Erythroblast (primary cell): Measurements from ENCODE around the gene ACAA2.

Source experiments
- GATA1 ChIP-seq: IDR thresholded peaks from 2 replicates; pipeline ENCODE4 v1.6.1; 2011; ENCODE audit warnings: low read depth, mild to moderate bottlenecking, control low read depth, low read length, moderate library complexity
- POLR2A ChIP-seq: IDR thresholded peaks from 2 replicates; pipeline ENCODE4 v1.6.1; 2011; ENCODE audit warnings: mild to moderate bottlenecking, low read length

DNA sequence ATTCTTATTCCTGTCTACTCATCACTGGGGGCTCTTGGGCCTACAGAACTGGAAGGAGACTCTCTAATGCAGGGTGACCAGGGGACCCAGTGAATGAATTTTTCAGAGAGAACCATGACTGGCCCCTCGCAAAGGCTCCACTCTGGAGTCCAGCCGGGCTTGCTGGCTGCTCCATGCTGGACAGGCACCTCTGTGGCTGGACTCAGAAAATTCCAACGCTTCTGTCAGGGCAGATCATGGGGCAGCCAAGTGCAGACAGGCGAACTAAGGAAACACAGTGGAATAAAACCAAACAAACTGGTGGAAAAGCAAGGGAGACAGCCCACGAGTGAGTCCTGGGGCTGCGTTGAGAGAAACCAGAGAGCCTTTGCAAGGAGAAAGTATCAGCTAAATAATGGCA, 57.2 kb downstream of the ACAA2 start:
- TF ChIP-seq POLR2A: no peak
- TF ChIP-seq GATA1: no peak
